HG03108 (cell line): ENCODE data around the gene HGD.
A peak's percentile ranks its signal among the peaks of the same experiment; 100 is the strongest.
"Not testable (repeated sequence)": the region's sequence is repeated elsewhere in the genome, so short reads cannot be mapped to it uniquely, and the experiment has no call there.

Experiments used
- ATAC-seq: cut with Tn5 transposase; IDR thresholded peaks from one replicate; pipeline ENCODE4 v1.9.1; 2021; ENCODE audit warnings: moderate library complexity; ENCODE audit not compliant: unreplicated experiment

The HGD gene

DNA sequence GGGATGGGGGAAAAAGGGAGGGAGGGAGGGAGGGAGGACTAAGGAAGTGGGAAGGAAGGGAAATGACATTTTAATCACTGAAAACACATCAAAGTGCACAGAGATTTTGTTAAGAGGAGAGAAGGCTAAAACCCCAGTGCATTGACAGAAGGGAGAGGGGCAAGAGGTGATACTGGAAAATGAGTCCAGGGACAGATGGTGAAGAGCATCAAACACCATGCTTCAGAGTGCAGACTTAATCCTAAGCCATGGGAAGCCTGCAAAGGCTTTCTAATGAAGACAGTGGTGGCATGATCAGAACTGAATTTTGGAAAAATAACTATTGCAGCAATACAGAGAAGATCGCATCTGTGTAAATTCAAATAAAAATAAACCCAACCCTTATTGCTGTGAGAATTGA is 41.8 kb downstream of the HGD start:
- no peak for ATAC-seq

DNA sequence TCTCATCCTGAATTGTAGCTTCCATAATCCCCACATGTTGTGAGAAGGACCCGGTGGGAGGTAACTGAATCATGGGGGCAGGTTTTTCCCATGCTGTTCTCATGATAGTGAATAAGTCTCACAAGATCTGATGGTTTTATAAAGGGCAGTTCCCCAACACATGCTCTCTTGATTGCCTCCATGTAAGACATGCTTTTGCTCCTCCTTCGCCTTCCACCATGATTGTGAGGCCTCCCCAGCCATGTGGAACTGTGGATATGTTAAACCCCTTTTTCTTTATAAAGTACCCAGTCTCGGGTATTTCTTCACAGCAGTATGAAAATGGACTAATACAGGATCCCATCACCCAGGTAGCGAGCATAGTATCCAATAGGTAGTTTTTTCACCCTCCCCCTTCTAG is 43.2 kb downstream of the HGD start:
- not testable (repeated sequence) for ATAC-seq

GRCh38 chr3:120637851-120638559 is 44.0 kb downstream of the HGD start:
- no peak for ATAC-seq

DNA sequence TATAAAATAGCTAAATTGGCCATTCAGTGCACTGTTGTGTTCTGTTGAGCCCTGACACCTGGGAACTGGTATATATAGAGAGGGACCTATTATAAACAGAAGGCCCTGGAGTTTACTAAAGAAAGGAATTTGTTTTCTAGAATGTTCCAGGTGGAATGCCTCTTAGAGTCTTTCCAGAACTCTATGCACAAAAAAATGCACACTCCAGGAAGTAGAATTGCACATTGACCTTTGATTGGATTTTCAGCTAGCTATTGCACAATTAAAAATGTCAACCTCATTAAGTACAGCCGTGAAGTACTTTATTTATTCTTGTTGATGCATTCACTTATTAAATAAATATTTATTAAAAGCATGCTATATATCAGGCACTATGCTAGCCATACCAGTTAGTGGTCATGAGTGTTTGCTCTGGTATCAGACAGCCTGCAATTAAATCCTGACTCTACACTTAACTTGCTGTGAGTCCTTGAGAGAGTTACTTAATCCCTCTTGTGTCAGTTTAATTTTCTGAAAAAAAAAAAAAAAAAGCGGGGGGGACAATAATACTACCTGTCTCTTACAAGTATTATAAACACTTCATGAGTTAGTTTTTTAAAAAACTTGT is 45.1 kb downstream of the HGD start:
- ATAC-seq, result no peak

DNA sequence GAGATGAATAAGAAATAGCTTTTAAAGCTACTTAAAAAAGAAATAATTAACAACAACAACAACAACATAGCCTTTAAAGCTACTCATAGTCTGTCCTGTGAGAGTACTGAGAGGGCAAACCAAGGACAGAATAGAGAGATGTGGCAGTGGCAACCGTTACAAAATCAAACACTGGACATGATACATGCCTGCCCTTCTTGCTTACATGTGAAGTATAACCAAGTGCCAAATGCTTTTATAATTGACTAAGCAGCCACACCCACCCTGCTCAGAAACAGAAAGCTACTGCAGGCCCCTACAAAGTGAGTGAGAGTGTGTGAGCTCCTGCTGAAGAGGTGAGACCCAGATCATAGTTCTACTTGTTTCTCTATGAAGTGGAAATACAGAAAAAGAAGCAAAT is 47.5 kb downstream of the HGD start:
- ATAC-seq, result no peak

DNA sequence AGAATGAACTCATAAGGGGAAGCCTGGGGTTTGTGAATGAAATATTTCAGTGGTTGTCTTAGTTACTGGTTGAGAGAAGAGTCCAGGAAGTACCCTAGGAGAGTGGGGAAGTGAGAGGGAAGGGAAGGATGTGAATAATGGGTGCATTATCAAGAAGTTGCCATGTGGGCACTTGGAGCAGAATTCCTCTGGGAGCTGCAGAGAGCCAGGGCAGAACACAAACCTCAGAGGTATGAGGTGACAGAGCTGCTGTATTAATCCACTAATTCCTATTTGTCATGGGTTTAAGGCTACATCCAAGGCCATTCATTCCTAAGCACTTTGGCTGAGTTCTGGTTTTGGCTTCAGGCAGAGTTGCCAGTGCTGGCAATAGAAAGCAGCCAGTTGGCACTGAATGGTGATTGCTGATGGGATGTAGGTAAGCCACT is 56.9 kb downstream of the HGD start:
- ATAC-seq, result no peak

- no peak for ATAC-seq
Observed at GRCh38 chr3:120623727-120624093, 58.3 kb downstream of the HGD start.

DNA sequence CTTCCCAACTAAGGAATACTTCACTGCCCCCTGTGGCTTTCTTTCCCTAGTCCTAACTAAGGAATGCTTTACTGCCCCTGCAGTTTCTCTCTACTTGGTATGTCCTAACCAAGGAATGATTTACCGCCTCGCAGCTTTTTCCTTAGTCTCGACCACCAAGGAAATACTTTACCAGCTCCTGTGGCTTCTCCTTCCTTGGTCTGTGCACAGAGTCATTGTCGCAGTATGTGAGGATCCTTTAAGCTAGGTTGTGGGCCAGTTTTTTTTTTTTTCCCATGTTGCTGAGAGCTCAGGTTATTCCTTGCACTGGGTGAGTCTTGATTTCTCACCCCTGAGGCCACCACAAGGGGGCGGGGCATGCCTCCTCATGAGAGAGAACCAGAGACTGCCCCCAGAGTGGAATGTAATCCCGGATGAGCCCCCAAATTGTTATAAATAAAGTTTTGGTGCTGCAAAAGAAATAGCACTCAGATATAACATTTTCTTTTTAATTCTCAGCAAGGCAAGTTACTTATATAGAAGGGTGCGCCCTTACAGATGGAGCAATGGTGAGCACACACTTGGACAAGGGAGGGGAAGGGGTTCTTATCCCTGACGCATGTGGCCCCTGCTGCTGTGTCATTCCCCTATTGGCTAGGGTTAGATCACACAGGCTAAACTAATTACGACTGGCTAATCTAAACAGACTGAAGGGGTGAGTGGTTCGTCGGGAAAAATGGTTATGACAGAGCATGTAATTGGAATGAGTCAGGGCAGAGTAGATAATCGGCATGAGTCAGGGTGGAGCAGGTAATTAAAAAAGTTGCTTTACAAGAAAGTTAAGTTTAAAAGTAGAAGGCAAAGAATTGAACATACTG is 58.9 kb downstream of the HGD start:
- no peak for ATAC-seq

DNA sequence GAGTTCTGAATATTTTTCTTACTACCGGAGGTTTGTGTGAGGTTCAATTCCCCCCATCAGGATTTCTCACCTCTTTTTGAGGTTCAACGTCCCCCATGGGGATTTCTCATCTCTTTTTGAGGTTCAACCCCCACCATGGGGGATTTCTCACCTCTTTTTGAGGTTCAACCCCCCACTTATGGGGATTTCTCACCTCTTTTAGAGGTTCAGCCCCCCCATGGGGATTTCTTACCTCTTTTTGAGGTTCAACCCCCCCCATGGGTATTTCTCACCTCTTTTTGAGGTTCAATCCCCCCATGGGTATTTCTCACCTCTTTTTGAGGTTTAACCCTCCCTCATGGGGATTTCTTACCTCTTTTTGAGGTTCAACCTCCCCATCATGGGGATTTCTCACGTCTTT is 59.6 kb downstream of the HGD start:
- ATAC-seq, result no peak

DNA sequence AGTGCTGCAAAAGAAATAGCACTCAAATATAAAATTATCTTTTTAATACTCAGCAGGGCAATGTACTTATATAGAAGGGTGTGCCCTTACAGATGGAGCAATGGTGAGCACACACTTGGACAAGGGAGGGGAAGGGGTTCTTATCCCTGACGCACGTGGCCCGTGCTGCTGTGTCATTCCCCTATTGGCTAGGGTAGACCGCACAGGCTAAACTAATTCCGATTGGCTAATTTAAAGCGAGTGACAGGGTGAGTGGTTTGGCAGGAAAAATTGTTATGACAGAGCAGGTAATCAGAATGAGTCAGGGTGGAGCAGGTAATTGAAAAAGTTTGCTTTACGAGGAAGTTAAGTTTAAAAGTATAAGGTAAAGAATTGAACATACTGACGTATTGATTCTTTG is 65.3 kb downstream of the HGD start:
- ATAC-seq, result not testable (repeated sequence)

GRCh38 chr3:120615847-120616609 is 66.0 kb downstream of the HGD start:
- ATAC-seq, result no peak

DNA sequence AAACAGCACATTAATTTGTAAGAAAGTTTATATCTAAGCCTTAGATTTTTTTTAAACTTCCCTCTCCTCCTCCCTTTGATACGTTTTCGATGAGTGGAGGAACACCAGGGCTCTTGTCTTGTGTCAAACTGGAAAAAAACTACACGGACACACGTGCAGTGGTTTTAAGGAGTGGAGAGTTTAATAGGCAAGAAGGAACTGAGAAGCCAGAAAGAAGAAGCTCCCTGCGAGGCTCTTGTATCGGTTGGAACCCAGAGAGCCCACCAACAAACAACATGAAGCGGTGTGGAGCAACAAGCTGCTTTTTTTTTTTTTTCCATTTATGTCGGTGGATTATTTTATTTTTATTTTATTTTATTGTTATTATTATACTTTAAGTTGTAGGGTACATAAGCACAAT is 67.3 kb downstream of the HGD start:
- ATAC-seq, result no peak

DNA sequence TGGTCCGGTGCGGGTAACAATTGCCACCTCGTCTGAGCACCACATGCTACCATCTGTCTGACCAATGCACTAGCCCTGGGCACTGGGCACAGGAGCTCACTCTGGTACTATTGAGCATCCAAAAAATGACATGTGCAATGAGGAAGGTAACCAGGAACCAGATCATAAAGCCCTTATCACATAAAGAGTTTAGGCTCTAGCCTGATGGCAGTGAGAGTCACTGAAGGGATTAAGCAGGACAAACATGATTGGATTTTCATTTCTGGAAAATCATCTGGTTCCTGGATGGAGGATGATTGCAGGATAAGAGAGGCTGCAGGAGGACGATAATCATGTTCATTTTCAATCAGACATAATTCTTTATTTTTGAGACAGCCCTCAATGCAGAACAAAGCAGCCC is 73.5 kb downstream of the HGD start:
- ATAC-seq, result no peak

DNA sequence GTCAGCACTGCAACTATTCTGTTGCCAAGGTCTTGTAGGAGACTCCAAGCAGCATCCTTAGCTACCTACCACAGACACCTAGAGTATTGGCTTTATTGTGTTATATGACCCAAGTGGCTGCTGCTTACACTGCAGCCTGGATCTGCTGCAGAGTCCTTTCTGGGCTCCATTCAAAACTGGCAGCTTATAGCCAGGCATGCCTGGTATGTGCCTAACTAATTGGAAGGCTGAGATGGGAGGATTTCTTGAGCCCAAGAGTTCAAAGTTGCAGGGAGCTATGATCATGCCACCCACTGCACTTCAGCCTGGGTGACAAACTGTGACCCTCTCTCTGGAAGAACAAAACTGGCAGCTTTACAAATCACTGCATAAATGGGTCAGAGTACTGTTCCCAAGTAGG is 77.3 kb downstream of the HGD start:
- no peak for ATAC-seq

DNA sequence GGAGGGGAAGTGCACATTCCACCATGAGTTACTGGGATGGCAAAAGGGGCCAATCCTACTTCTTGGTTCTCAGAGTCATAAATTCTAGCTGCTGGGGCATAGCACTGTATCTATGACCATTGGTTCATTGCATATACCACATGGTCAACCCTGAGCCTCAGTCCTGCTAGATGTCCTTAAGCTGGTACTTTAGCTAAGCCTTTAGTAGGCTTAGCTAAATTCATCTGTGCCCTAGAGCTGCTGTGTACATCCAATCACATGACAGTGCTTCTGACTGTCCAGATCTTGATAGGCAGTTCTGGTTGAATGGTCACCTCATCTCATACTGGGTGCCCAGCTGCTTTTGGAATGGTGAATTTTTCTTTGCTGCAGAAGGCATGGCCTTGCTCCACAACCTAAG is 77.7 kb downstream of the HGD start:
- ATAC-seq, result no peak

GRCh38 chr3:120602682-120603081 is 79.4 kb downstream of the HGD start:
- ATAC-seq, result no peak

- no peak for ATAC-seq
Observed at GRCh38 chr3:120601554-120601953, 80.5 kb downstream of the HGD start.

DNA sequence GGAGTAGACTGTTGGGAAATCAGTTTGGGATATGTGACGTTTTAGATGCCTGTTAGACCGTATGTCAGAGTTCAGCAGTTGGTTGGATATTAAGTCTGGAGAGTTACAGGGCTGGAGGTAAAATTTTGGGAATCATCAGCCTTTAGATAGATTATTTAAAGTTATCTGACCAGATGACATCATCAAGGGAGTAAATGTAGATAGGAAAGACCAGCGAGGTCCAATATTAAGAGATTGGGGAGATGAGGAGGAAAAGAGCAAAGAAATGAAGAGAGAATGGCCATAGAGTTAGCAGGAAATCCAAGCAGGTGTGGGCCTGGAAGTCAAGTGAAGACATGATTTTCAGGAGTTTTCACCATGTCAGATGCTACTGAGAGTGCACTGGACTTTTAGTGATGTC is 82.8 kb downstream of the HGD start:
- no peak for ATAC-seq

DNA sequence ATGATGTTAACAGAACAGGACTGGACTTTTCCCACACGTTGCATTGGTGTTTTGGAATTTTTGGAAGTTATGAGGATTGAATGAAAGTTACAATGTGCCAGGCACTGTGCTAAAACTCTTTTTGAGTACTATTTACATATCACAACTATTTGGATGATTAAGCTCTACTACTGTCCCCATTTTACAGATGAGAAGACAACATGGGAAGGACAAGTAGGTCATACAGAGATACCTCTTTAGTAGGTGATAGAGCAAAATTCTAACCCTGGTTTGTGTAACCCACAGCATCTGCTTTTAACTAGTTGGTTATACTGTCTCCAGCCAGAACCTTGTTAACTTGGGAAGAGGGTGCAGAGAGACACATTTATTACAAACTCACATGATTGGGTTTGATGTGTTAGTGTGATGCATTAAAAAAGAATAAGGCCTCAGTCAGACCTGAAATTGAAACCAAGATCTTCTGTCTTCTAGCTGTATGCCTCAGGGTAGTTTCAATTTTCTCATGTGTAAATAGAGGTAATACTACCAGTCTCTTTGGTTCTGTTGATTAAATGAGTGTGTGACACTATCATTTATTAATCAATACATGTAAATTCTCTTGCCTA is 84.5 kb downstream of the HGD start:
- peak; percentile 37 for ATAC-seq

- ATAC-seq, result no peak
Observed at GRCh38 chr3:120596853-120597223, 85.2 kb downstream of the HGD start.
